H1 (cell line): ENCODE data around the gene TMSB15C. TPM values are rescaled to one million over a fixed set of nuclear protein-coding genes. Genes with fewer than 3 reads are reported as not detected.

ENCODE experiments used
- ASH2L ChIP-seq: fragments of 200-600, 300-600 bp; sonication (generic); IDR thresholded peaks from one replicate; pipeline ENCODE4 v1.7.1; 2017; ENCODE audit warnings: low read length
- NANOG ChIP-seq: IDR thresholded peaks from 2 replicates; pipeline ENCODE4 v1.6.1; 2011; ENCODE audit warnings: low read length, low read depth, mild to moderate bottlenecking, inconsistent platforms; ENCODE audit not compliant: insufficient read depth, poor library complexity, severe bottlenecking
- ZNF274 ChIP-seq: IDR thresholded peaks from 2 replicates; pipeline ENCODE4 v1.7.0; 2012; ENCODE audit warnings: low read length, borderline replicate concordance; ENCODE audit errors: extremely low read depth
- polyA plus RNA-seq, 7 experiments: library from polyadenylated mRNA; depleted of rRNA in 3 of 7; stranded (reverse) in 5 of 7; unstranded in 2 of 7; fragments of >200 nt in 5 of 7; fragments of 200-250 nt in 2 of 7; gene quantifications; 1 replicate in 5 of 7; 2 replicates in 1 of 7; 4 replicates in 1 of 7; pipeline versions ENCODE4 v1.2.1 to v1.2.3, GENCODE V29; 2011 to 2013; ENCODE audit warnings: missing spikeins in 2 of 7, mixed read lengths in 2 of 7
- total RNA-seq: library from RNA; stranded (reverse); fragmentation: NEBNext Ultra II Directional; extraction: Animal tissue kit (Norgen Biotek cat#: 25700); gene quantifications from 2 replicates; pipeline ENCODE4 v1.2.1, GENCODE V29; 2021
- TF ChIP-seq, protein P1 (sequence below): fragments of 300-600 bp; sonication (generic); IDR thresholded peaks from 2 replicates; pipeline ENCODE4 v1.7.1; 2012; ENCODE audit warnings: low read length, moderate library complexity, mild to moderate bottlenecking, inconsistent platforms; ENCODE audit not compliant: insufficient replicate concordance
- TF ChIP-seq, protein P2 (sequence below), 3 experiments: IDR thresholded peaks; 1 replicate in 2 of 3; 2 replicates in 1 of 3; pipeline versions ENCODE4 v1.5.1 to v1.6.1; 2011; ENCODE audit warnings: low read length in 3 of 3, mild to moderate bottlenecking in 3 of 3, inconsistent platforms in 2 of 3, low read depth in 1 of 3, moderate library complexity in 1 of 3; ENCODE audit not compliant: insufficient read depth in 1 of 3; ENCODE audit errors: control extremely low read depth in 1 of 3

The TMSB15C gene
- total and polyA plus RNA-seq, 2 of the 8 experiments (the other 6 are each of a cell fraction or from before 2014, with no cell fraction given), result 1.5 to 2.6 TPM

DNA sequence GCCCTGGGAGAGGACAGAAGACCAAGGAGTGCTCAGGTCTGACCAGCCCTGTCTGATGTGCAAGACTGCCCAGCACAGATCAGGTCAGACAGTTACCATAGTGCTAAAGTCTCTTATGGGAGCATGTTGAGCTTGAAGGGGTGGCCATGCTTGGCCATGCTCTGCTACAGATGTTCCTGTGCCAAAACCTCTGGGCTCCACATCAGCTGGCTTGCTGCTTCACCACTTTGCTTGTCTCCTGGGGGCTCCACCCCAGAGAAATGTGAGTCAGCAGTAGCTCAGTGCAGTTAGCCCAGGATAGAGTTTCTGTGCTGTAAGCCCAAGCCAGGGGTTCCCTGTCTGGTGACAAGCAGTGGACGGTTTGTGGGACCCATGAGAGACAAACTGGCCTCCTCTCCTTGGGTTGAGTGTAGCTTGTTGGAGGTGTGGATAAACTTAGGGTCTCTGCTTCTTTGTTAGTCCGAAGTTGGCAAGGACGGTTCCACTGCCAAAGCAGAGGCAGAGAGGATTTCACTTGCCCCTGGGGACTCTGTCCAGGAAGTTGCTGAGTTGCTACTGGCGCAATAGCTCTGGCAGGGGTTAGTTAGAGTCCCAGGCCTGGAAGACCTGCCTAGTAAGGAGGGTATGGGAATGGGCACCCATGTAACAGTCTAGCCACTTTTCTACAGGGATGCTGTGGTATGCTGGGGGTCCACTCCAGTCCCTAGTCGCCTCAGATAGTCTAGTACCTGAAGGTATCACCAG lies 8.7 kb upstream of the TMSB15C start (continued):
- TF ChIP-seq NANOG (no peak), ZNF274 (no peak), ASH2L (no peak)
- TF ChIP-seq, protein P1, sequence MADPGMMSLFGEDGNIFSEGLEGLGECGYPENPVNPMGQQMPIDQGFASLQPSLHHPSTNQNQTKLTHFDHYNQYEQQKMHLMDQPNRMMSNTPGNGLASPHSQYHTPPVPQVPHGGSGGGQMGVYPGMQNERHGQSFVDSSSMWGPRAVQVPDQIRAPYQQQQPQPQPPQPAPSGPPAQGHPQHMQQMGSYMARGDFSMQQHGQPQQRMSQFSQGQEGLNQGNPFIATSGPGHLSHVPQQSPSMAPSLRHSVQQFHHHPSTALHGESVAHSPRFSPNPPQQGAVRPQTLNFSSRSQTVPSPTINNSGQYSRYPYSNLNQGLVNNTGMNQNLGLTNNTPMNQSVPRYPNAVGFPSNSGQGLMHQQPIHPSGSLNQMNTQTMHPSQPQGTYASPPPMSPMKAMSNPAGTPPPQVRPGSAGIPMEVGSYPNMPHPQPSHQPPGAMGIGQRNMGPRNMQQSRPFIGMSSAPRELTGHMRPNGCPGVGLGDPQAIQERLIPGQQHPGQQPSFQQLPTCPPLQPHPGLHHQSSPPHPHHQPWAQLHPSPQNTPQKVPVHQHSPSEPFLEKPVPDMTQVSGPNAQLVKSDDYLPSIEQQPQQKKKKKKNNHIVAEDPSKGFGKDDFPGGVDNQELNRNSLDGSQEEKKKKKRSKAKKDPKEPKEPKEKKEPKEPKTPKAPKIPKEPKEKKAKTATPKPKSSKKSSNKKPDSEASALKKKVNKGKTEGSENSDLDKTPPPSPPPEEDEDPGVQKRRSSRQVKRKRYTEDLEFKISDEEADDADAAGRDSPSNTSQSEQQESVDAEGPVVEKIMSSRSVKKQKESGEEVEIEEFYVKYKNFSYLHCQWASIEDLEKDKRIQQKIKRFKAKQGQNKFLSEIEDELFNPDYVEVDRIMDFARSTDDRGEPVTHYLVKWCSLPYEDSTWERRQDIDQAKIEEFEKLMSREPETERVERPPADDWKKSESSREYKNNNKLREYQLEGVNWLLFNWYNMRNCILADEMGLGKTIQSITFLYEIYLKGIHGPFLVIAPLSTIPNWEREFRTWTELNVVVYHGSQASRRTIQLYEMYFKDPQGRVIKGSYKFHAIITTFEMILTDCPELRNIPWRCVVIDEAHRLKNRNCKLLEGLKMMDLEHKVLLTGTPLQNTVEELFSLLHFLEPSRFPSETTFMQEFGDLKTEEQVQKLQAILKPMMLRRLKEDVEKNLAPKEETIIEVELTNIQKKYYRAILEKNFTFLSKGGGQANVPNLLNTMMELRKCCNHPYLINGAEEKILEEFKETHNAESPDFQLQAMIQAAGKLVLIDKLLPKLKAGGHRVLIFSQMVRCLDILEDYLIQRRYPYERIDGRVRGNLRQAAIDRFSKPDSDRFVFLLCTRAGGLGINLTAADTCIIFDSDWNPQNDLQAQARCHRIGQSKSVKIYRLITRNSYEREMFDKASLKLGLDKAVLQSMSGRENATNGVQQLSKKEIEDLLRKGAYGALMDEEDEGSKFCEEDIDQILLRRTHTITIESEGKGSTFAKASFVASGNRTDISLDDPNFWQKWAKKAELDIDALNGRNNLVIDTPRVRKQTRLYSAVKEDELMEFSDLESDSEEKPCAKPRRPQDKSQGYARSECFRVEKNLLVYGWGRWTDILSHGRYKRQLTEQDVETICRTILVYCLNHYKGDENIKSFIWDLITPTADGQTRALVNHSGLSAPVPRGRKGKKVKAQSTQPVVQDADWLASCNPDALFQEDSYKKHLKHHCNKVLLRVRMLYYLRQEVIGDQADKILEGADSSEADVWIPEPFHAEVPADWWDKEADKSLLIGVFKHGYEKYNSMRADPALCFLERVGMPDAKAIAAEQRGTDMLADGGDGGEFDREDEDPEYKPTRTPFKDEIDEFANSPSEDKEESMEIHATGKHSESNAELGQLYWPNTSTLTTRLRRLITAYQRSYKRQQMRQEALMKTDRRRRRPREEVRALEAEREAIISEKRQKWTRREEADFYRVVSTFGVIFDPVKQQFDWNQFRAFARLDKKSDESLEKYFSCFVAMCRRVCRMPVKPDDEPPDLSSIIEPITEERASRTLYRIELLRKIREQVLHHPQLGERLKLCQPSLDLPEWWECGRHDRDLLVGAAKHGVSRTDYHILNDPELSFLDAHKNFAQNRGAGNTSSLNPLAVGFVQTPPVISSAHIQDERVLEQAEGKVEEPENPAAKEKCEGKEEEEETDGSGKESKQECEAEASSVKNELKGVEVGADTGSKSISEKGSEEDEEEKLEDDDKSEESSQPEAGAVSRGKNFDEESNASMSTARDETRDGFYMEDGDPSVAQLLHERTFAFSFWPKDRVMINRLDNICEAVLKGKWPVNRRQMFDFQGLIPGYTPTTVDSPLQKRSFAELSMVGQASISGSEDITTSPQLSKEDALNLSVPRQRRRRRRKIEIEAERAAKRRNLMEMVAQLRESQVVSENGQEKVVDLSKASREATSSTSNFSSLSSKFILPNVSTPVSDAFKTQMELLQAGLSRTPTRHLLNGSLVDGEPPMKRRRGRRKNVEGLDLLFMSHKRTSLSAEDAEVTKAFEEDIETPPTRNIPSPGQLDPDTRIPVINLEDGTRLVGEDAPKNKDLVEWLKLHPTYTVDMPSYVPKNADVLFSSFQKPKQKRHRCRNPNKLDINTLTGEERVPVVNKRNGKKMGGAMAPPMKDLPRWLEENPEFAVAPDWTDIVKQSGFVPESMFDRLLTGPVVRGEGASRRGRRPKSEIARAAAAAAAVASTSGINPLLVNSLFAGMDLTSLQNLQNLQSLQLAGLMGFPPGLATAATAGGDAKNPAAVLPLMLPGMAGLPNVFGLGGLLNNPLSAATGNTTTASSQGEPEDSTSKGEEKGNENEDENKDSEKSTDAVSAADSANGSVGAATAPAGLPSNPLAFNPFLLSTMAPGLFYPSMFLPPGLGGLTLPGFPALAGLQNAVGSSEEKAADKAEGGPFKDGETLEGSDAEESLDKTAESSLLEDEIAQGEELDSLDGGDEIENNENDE, result no peak
- TF ChIP-seq, protein P2, sequence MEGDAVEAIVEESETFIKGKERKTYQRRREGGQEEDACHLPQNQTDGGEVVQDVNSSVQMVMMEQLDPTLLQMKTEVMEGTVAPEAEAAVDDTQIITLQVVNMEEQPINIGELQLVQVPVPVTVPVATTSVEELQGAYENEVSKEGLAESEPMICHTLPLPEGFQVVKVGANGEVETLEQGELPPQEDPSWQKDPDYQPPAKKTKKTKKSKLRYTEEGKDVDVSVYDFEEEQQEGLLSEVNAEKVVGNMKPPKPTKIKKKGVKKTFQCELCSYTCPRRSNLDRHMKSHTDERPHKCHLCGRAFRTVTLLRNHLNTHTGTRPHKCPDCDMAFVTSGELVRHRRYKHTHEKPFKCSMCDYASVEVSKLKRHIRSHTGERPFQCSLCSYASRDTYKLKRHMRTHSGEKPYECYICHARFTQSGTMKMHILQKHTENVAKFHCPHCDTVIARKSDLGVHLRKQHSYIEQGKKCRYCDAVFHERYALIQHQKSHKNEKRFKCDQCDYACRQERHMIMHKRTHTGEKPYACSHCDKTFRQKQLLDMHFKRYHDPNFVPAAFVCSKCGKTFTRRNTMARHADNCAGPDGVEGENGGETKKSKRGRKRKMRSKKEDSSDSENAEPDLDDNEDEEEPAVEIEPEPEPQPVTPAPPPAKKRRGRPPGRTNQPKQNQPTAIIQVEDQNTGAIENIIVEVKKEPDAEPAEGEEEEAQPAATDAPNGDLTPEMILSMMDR (IDR thresholded peaks at IDR 0.05; ENCODE audit: control extremely low read depth in 1 of 3, insufficient read depth in 1 of 3, low read depth in 1 of 3, low read length in 3 of 3), result no peak
